NT2/D1 (cell line): ENCODE results near the gene ERCC1.
A peak's percentile ranks its signal among the peaks of the same experiment; 100 is the strongest.

Source experiments
- DNase-seq: peaks from one replicate; pipeline ENCODE4 v3.0.0-alpha.2; 2011; ENCODE audit warnings: low read depth, low spot score
- H3K27me3 ChIP-seq: 2 replicates; pipeline ENCODE4 v1.6.0; 2011; ENCODE audit warnings: mild to moderate bottlenecking; ENCODE audit not compliant: insufficient read length, insufficient read depth
- H3K36me3 ChIP-seq: 2 replicates; pipeline ENCODE4 v1.6.1; 2011; ENCODE audit warnings: mild to moderate bottlenecking, low read length, mixed read lengths; ENCODE audit not compliant: insufficient read depth, insufficient read length
- H3K4me1 ChIP-seq: 2 replicates; pipeline ENCODE4 v1.5.1; 2011; ENCODE audit not compliant: insufficient read depth, insufficient read length
- H3K4me3 ChIP-seq: 2 replicates; pipeline ENCODE4 v1.5.1; 2011; ENCODE audit warnings: low read depth; ENCODE audit not compliant: insufficient read length
- H3K9ac ChIP-seq: 2 replicates; pipeline ENCODE4 v1.6.0; 2011; ENCODE audit warnings: low read depth; ENCODE audit not compliant: insufficient read length
- H3K9me3 ChIP-seq: 2 replicates; pipeline ENCODE4 v1.5.1; 2011; ENCODE audit warnings: mild to moderate bottlenecking, low read length; ENCODE audit not compliant: insufficient read depth
- SUZ12 ChIP-seq: IDR thresholded peaks from 2 replicates; pipeline ENCODE4 v1.6.1; 2011; ENCODE audit not compliant: insufficient read length, insufficient read depth; ENCODE audit errors: extremely low read depth
- YY1 ChIP-seq: IDR thresholded peaks from 2 replicates; pipeline ENCODE4 v1.6.1; 2011; ENCODE audit not compliant: insufficient read length, insufficient read depth
- ZNF274 ChIP-seq: IDR thresholded peaks from 2 replicates; pipeline ENCODE4 v1.6.1; 2011; ENCODE audit warnings: mild to moderate bottlenecking, low read depth, low read length

The ERCC1 gene

DNA sequence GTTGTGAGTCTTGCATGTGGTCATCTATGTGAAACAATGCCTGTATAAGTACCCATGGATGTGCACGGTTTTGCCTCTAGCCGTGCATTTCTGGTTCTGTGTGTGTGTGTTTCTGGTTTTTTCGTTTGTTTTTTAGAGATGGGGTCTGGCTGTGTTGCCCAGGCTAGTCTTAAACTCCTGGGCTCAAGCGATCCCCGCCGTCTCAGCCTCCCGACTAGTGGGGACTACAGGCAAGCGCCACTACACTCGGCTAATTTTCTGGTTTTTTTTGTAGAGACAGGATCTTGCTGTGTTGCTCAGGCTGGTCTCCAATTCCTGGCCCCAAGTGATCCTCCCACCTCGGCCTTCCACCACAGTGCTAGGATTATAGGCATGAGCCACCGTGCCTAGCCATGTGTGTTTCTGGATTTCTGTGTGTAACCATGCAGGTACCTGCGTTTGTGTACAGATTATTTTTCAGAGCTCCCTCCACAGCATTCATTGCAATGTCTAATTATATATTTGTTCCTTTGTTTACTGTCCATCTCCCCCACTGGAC, 28.2 kb upstream of the ERCC1 start:
- peaks cover under 1% of the 10 kb centered on the region for H3K4me1 ChIP-seq
- TF ChIP-seq SUZ12 (no peak), YY1 (no peak), ZNF274 (no peak)
- H3K27me3 ChIP-seq = peaks cover 11% of the 10 kb centered on the region
- H3K9me3 ChIP-seq = no peaks in the 10 kb centered on the region
- no peak for DNase-seq
- no peak overlapping the region for H3K4me3 ChIP-seq
- no peaks in the 10 kb centered on the region for H3K36me3 ChIP-seq
- no peak overlapping the region for H3K9ac ChIP-seq

DNA sequence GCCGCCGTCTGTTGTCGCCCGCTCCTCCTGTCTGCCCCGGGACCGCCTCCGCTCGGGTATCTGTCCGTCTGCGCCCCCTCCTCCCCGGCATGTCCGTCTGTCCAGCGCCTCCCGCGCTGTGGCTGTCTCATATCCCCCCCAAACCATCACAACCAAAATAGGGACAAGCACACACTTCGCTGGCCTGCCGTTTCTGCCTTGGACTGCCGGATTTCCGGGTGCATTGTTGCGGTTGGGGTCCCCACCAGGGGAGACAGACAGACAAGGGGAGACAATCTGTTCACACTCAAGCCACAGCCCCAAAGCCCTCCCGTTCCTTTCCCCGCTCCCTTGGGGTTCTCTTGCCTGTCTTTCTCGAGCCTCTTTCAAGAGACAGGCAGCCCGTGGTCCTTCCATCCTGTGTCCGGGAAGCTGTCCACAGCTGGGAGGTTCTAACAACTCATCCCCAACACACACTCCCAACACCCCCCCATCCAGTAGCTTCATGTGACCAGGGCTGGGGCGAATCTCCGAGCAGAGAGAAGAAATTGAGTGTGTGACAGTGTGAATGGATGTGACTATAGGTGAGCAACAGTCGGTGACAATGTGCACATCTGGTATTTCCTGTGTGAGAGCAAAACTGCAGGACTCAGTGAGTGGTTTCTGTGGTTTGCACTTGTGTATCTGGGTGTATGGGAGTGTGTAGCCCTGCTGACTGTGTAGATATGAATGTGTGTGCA, 27.6 kb upstream of the ERCC1 start:
- Histone ChIP-seq H3K9me3 (no peaks in the 10 kb centered on the region), H3K4me1 (peaks cover 2% of the 10 kb centered on the region), H3K4me3 (peak overlapping the region; percentile 32), H3K9ac (peak overlapping the region; percentile 56), H3K27me3 (peaks cover 11% of the 10 kb centered on the region), H3K36me3 (no peaks in the 10 kb centered on the region)
- no peak for TF ChIP-seq YY1
- no peak for TF ChIP-seq SUZ12
- TF ChIP-seq ZNF274 = no peak
- no peak for DNase-seq

- DNase-seq = no peak
These were observed 26.3 kb upstream of the ERCC1 start for GRCh38 chr19:45450012-45450333.

DNA sequence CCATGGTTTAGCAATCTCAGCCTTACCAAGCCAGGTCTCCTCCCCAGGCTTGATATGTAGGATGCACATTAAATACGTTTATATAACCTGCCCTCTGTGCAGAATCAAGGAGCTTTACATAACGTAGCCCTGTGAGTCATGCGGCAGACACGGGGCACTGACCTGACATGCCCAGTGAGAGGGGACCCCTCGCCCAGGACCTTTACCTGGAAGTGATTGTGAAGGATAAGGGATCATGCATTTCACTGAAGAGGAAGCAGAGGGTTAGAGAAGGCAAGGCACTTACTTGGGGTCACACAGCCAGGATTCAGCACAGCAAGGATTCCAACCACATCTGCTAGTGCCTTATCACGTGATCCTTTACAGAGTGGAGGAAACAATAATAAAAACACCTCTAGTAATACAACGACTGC, 25.2 kb upstream of the ERCC1 start:
- H3K27me3 ChIP-seq = peaks cover 11% of the 10 kb centered on the region
- H3K9me3 ChIP-seq = no peaks in the 10 kb centered on the region
- no peak overlapping the region for H3K4me3 ChIP-seq
- TF ChIP-seq YY1 (no peak), SUZ12 (no peak), ZNF274 (no peak)
- H3K4me1 ChIP-seq = peaks cover 2% of the 10 kb centered on the region
- no peak for DNase-seq
- no peaks in the 10 kb centered on the region for H3K36me3 ChIP-seq
- no peak overlapping the region for H3K9ac ChIP-seq

More at GRCh38 chr19:45450012-45450333, 26.3 kb upstream of the ERCC1 start:
- Histone ChIP-seq H3K4me3 (peak overlapping the region; percentile 53), H3K9me3 (no peaks in the 10 kb centered on the region), H3K27me3 (peaks cover 11% of the 10 kb centered on the region), H3K9ac (peak overlapping the region; percentile 57), H3K4me1 (peaks cover 2% of the 10 kb centered on the region), H3K36me3 (no peaks in the 10 kb centered on the region)
- TF ChIP-seq YY1 (no peak), SUZ12 (no peak), ZNF274 (no peak)

- peaks cover 2% of the 10 kb centered on the region for H3K4me1 ChIP-seq
These were observed 24.7 kb upstream of the ERCC1 start for GRCh38 chr19:45448425-45448756.

GRCh38 chr19:45446944-45447343, 23.2 kb upstream of the ERCC1 start:
- H3K4me1 ChIP-seq = peaks cover 9% of the 10 kb centered on the region
- TF ChIP-seq SUZ12 (no peak), ZNF274 (no peak), YY1 (no peak)
- no peak overlapping the region for H3K9ac ChIP-seq
- DNase-seq = no peak
- no peaks in the 10 kb centered on the region for H3K36me3 ChIP-seq
- no peaks in the 10 kb centered on the region for H3K9me3 ChIP-seq
- H3K27me3 ChIP-seq = peaks cover 11% of the 10 kb centered on the region
- H3K4me3 ChIP-seq = no peak overlapping the region

More at GRCh38 chr19:45448425-45448756, 24.7 kb upstream of the ERCC1 start:
- DNase-seq = no peak
- Histone ChIP-seq H3K36me3 (no peaks in the 10 kb centered on the region), H3K9ac (no peak overlapping the region), H3K9me3 (no peaks in the 10 kb centered on the region), H3K27me3 (peaks cover 11% of the 10 kb centered on the region), H3K4me3 (no peak overlapping the region)
- TF ChIP-seq ZNF274 (no peak), YY1 (no peak), SUZ12 (no peak)

DNA sequence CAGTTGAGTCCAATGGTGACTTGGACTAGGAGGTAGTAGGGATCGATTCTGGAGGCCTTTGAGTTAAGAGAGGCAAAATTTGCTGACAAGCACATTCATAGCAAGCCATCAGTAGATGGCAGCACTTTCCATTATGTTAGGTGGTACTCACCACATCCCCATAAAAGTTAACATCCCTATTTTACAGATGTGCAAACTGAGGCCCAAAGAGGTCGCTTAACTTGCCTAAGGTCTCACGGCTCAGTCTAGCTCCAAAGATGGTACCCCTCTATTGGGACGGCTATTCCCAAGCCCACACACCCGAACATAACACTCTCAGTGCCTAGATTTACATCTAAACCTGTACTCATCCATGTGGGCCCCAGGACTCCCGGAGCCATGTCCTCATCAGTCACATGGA, 22.6 kb upstream of the ERCC1 start:
- TF ChIP-seq ZNF274 = no peak
- TF ChIP-seq SUZ12 = no peak
- no peak for TF ChIP-seq YY1
- Histone ChIP-seq H3K27me3 (peaks cover 5% of the 10 kb centered on the region), H3K4me3 (no peak overlapping the region), H3K36me3 (no peaks in the 10 kb centered on the region), H3K4me1 (peaks cover 9% of the 10 kb centered on the region), H3K9me3 (no peaks in the 10 kb centered on the region), H3K9ac (no peak overlapping the region)
- no peak for DNase-seq
